Adipocyte (in vitro differentiated cells): ENCODE results near the gene PLPP3.
A peak's percentile ranks its signal among the peaks of the same experiment; 100 is the strongest.

ENCODE experiments used
- DNase-seq: peaks from one replicate; pipeline ENCODE4 v3.0.0-alpha.2; 2015; ENCODE audit warnings: low read depth
- H3K27me3 ChIP-seq: replicated peaks from 2 replicates; pipeline ENCODE4 v1.7.0; 2013; ENCODE audit warnings: mild to moderate bottlenecking, low read length, moderate library complexity; ENCODE audit not compliant: control insufficient read depth, insufficient read depth
- H3K36me3 ChIP-seq: 2 replicates; pipeline ENCODE4 v1.7.0; 2013; ENCODE audit warnings: low read length, mild to moderate bottlenecking, moderate library complexity; ENCODE audit not compliant: control insufficient read depth, insufficient read depth, severe bottlenecking
- H3K4me1 ChIP-seq: 2 replicates; pipeline ENCODE4 v1.7.0; 2013; ENCODE audit warnings: mild to moderate bottlenecking, low read length, moderate library complexity; ENCODE audit not compliant: control insufficient read depth, insufficient read depth
- H3K4me3 ChIP-seq: 2 replicates; pipeline ENCODE4 v1.7.0; 2013; ENCODE audit warnings: mild to moderate bottlenecking, low read length, moderate library complexity
- H3K9ac ChIP-seq: 2 replicates; pipeline ENCODE4 v1.7.0; 2013; ENCODE audit warnings: mild to moderate bottlenecking, low read length, moderate library complexity
- H3K9me3 ChIP-seq: 2 replicates; pipeline ENCODE4 v1.7.0; 2013; ENCODE audit warnings: mild to moderate bottlenecking, low read length, moderate library complexity; ENCODE audit not compliant: control insufficient read depth

Gene PLPP3

GRCh38 chr1:56590520-56591011 lies 11.2 kb upstream of the PLPP3 start:
- DNase-seq, result no peak
- Histone ChIP-seq H3K4me1 (no peaks in the 10 kb centered on the region), H3K27me3 (no peaks in the 10 kb centered on the region), H3K9ac (no peak overlapping the region), H3K9me3 (peaks cover 9% of the 10 kb centered on the region), H3K36me3 (no peaks in the 10 kb centered on the region), H3K4me3 (no peak overlapping the region)

DNA sequence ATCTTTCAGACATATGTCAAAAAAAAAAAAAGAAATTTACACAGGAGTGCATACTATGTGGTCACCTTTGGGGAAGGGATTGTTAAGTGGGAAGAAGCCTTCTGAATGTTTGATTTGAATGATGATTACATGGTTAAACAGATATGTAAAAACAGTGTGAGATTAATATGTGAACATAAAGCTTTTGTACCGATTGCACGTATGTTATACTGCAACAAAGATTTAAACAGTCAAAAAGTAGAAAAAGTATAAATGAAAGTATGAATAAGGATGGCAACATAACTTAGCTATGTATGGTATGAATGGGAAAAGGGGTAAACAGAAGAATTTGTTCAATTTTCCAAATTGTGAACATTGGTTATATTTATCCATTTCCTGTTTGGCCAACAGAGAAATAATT lies 10.0 kb upstream of the PLPP3 start:
- Histone ChIP-seq H3K36me3 (no peaks in the 10 kb centered on the region), H3K9me3 (peaks cover 9% of the 10 kb centered on the region), H3K27me3 (no peaks in the 10 kb centered on the region), H3K4me3 (no peak overlapping the region), H3K4me1 (no peaks in the 10 kb centered on the region), H3K9ac (no peak overlapping the region)
- DNase-seq, result no peak

GRCh38 chr1:56586502-56586901 lies 7.1 kb upstream of the PLPP3 start:
- Histone ChIP-seq H3K36me3 (no peaks in the 10 kb centered on the region), H3K27me3 (no peaks in the 10 kb centered on the region), H3K4me1 (peaks cover 2% of the 10 kb centered on the region), H3K4me3 (no peak overlapping the region), H3K9me3 (peaks cover 9% of the 10 kb centered on the region), H3K9ac (no peak overlapping the region)
- no peak for DNase-seq

DNA sequence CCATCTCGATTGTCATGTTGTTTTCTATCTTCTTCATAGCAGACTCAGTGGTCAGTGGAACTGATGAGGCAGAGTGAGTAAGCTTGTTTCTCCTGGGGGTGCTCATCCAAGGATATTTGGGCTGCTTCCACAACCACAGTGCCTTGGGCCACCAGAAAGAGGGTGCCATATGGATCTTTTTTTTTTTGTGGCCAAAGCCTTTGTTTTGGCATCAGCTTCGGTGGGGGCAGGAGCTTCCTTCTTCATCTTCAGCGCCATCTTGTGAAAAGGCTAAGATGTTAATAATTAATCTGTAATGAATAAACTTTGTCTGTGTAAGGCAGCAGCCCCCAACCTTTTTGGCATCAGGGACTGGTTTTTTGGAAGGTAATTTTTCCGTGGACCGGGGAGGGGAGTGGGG lies 6.6 kb upstream of the PLPP3 start:
- no peak overlapping the region for H3K9ac ChIP-seq
- no peak for DNase-seq

GRCh38 chr1:56584910-56585528 lies 5.7 kb upstream of the PLPP3 start:
- Histone ChIP-seq H3K4me1 (peaks cover 9% of the 10 kb centered on the region), H3K27me3 (no peaks in the 10 kb centered on the region), H3K9me3 (peaks cover 5% of the 10 kb centered on the region), H3K9ac (no peak overlapping the region), H3K4me3 (no peak overlapping the region), H3K36me3 (no peaks in the 10 kb centered on the region)
- DNase-seq, result peak; percentile 88

More for the DNA sequence above, 6.6 kb upstream of the PLPP3 start:
- H3K27me3 ChIP-seq, result no peaks in the 10 kb centered on the region
- no peak overlapping the region for H3K4me3 ChIP-seq
- no peaks in the 10 kb centered on the region for H3K36me3 ChIP-seq
- H3K4me1 ChIP-seq, result peaks cover 3% of the 10 kb centered on the region
- peaks cover 9% of the 10 kb centered on the region for H3K9me3 ChIP-seq

- no peaks in the 10 kb centered on the region for H3K27me3 ChIP-seq
- H3K9me3 ChIP-seq, result peaks cover under 1% of the 10 kb centered on the region
- no peak overlapping the region for H3K9ac ChIP-seq
- peaks cover 13% of the 10 kb centered on the region for H3K4me1 ChIP-seq
- no peak overlapping the region for H3K4me3 ChIP-seq
- no peak for DNase-seq
- no peaks in the 10 kb centered on the region for H3K36me3 ChIP-seq
Observed at GRCh38 chr1:56583957-56584468, 4.7 kb upstream of the PLPP3 start.

GRCh38 chr1:56580771-56581170 lies 1.4 kb upstream of the PLPP3 start:
- Histone ChIP-seq H3K36me3 (no peaks in the 10 kb centered on the region), H3K9ac (peak overlapping the region; percentile 94), H3K4me3 (no peak overlapping the region), H3K4me1 (peaks cover 20% of the 10 kb centered on the region), H3K9me3 (no peaks in the 10 kb centered on the region), H3K27me3 (no peaks in the 10 kb centered on the region)
- DNase-seq, result no peak

DNA sequence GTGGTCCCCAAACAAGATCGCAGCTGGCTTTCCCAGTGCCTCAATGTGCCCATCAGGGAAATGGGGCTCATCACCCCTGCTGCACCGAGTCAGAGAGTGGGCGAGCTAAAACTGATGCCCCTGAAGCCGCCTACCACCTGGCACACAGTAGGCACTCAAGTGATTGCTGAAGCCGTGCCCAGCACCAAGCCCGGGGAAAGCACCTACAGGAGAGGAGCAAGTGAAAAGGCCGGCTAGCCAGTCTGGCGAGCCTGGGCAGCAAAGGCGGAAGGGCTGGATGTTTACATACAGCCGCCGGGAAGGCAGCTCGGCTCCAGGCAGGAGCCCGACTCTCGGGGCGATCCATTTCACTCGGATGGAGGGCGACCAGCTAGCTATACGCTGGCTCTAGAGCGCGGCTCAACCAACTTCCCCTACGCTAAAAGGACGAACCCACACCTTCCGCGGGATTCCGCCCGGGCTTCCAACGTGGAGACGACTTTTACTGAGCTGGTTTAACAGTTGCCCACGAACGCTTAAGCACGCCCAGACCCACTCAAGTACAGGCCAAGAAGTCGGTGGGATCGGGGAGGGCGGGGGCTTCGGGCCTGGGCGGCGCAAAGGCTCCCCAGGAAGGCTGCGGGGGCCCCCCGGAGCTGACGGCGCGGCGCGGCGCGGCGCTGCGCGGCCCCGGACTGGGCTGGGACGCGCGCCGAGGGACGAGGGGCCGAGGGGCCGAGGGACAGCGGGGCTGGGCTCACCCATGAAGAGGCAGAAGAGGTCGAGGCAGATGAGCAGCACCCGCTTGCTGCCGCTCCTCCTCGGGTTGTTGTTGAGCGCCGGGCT lies 1.0 kb downstream of the PLPP3 start:
- peak overlapping the region; percentile 94 for H3K9ac ChIP-seq
- peak overlapping the region; percentile 96 for H3K4me3 ChIP-seq
- H3K4me1 ChIP-seq, result peaks cover 39% of the 10 kb centered on the region
- H3K36me3 ChIP-seq, result no peaks in the 10 kb centered on the region
- no peaks in the 10 kb centered on the region for H3K9me3 ChIP-seq
- H3K27me3 ChIP-seq, result no peaks in the 10 kb centered on the region
- peak; percentile 61 for DNase-seq

GRCh38 chr1:56577406-56578137 lies 1.8 kb downstream of the PLPP3 start:
- Histone ChIP-seq H3K27me3 (no peaks in the 10 kb centered on the region), H3K9ac (peak overlapping the region; percentile 94), H3K4me3 (peak overlapping the region; percentile 96), H3K36me3 (peaks cover 3% of the 10 kb centered on the region), H3K9me3 (no peaks in the 10 kb centered on the region), H3K4me1 (peaks cover 47% of the 10 kb centered on the region)
- no peak for DNase-seq

- H3K4me1 ChIP-seq, result peaks cover 52% of the 10 kb centered on the region
- no peaks in the 10 kb centered on the region for H3K27me3 ChIP-seq
- peak overlapping the region; percentile 96 for H3K4me3 ChIP-seq
- no peaks in the 10 kb centered on the region for H3K9me3 ChIP-seq
- peak overlapping the region; percentile 94 for H3K9ac ChIP-seq
- peak; percentile 53 for DNase-seq
- peaks cover 3% of the 10 kb centered on the region for H3K36me3 ChIP-seq
Observed at GRCh38 chr1:56576880-56577405, 2.4 kb downstream of the PLPP3 start.

- no peak for DNase-seq
- Histone ChIP-seq H3K9me3 (no peaks in the 10 kb centered on the region), H3K4me1 (peaks cover 59% of the 10 kb centered on the region), H3K4me3 (peak overlapping the region; percentile 96), H3K36me3 (peaks cover 3% of the 10 kb centered on the region), H3K27me3 (no peaks in the 10 kb centered on the region), H3K9ac (peak overlapping the region; percentile 94)
Observed at GRCh38 chr1:56575865-56576264, 3.5 kb downstream of the PLPP3 start.
